ENCODE results near the gene ST6GALNAC1.
"Not testable (repeated sequence)": the region's sequence is repeated elsewhere in the genome, so short reads cannot be mapped to it uniquely, and the experiment has no call there.

Gene ST6GALNAC1

DNA sequence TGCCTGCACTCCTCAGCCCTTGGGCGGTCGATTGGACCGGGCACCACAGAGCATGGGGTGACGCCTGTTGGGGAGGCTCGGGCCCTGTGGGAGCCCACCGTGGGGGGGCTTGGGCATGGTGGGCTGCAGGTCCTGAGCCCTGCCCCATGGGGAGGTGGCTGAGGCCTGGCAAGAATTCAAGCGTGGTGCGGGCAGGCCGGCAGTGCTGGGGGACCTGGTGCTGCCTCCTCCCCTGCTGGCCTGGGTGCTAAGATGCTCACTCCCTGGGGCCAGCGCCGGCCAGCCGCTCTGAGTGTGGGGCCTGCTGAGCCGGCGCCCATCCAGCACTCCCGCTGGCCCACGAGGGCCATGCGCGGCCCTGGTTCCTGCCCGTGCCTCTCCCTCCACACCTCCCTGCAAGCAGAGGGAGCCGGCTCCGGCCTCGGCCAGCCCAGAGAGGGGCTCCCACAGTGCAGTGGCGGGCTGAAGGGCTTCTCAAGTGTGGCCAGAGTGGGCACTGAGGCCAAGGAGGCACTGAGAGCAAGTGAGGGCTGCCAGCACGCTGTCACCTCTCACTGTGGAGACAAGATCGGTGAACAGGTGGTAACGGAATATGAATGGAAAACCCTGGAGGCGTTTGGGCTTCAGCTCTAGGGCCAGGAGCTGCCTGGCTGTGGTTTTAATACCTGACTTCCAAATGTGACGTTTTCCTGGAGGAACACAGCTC is 28.5 kb downstream of the ST6GALNAC1 start:
- H3K27me3 Mint-ChIP-seq (ENCODE audit: low read depth) = peaks cover 9% of the 10 kb centered on the region
- H3K27ac Mint-ChIP-seq = no peak overlapping the region
- H3K4me3 Mint-ChIP-seq = no peak overlapping the region
- TF ChIP-seq, protein P1, sequence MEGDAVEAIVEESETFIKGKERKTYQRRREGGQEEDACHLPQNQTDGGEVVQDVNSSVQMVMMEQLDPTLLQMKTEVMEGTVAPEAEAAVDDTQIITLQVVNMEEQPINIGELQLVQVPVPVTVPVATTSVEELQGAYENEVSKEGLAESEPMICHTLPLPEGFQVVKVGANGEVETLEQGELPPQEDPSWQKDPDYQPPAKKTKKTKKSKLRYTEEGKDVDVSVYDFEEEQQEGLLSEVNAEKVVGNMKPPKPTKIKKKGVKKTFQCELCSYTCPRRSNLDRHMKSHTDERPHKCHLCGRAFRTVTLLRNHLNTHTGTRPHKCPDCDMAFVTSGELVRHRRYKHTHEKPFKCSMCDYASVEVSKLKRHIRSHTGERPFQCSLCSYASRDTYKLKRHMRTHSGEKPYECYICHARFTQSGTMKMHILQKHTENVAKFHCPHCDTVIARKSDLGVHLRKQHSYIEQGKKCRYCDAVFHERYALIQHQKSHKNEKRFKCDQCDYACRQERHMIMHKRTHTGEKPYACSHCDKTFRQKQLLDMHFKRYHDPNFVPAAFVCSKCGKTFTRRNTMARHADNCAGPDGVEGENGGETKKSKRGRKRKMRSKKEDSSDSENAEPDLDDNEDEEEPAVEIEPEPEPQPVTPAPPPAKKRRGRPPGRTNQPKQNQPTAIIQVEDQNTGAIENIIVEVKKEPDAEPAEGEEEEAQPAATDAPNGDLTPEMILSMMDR (IDR thresholded peaks at IDR 0.05; ENCODE audit: unreplicated experiment in 3 of 3) = no peak
- no peaks in the 10 kb centered on the region for H3K36me3 Mint-ChIP-seq (ENCODE audit: low read depth)
- H3K4me1 Mint-ChIP-seq = no peaks in the 10 kb centered on the region
- no peaks in the 10 kb centered on the region for H3K9me3 Mint-ChIP-seq

DNA sequence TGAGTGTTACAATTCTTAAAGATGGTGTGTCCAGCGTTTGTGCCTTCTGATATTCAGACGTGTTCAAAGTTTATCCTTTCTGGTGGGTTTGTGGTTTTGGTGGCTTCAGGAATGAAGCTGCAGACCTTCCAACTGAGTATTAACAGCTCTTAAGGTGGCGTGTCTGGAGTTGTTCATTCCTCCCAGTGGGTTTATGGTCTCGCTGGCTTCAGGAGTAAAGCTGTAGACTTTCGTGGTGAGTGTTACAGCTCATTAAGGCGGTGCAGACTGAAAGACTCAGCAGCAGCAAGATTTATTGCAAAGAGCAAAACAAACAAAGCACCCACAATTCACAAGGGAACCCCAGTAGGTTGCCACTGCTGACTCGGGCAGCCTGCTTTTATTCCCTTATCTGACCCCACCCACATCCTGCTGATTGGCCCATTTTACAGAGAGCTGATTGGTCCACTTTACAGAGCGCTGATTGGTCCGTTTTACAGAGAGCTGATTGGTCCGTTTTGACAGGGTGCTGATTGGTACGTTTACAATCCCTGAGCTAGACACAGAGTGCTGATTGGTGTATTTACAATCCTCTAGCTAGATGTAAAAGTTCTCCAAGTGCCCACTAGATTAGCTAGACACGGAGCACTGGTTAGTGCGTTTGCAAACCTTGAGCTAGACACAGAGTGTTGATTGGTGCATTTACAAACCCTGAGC is 29.3 kb downstream of the ST6GALNAC1 start:
- not testable (repeated sequence) for H3K4me1 Mint-ChIP-seq; H3K9me3 Mint-ChIP-seq; H3K4me3 Mint-ChIP-seq; H3K27me3 Mint-ChIP-seq (ENCODE audit: low read depth); H3K36me3 Mint-ChIP-seq (ENCODE audit: low read depth)
- peak overlapping the region in 1 of 3 experiments; percentile 80 for H3K27ac Mint-ChIP-seq

DNA sequence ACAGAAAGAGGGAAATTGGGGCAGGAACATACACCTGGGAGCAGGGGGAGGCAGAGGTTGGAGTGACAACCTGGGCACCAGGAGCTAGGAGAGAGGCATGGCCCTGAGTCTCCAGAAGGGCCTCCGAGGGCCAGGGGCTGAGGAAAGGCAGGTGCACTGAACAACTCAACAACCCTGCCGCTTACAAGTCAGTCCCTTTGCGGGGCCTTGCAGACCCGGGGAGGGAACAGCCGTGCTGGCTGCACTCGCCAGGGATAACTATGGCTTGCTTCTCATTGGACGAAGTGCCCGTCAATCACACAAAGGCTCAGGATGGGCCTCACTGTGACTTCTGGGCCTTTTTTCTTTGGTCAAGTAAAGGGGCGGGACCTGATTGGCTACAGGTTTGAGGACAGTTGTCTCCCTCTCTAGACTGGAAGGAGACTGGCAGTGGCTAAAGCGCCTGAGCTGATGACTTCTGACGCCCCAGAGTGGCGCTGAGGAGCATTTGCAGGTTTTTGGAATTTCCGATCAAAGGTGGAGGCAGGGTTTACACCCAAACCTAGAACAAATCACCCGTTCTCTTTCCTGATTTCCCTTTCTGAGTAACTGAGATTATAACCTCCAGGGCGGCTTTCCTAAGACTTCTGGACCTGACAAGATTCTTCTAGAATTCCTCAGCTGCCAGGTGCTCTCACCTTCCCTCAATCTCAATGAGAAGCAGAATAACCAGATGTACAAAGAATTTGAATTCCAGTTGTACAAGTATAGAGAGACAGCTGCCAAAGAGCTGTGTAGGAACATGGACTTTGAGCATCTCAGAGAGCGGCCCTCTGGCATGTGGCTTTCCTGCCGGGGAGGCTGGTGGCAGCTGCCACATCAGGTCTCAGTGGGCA is 30.3 kb downstream of the ST6GALNAC1 start:
- TF ChIP-seq, protein P1 (IDR thresholded peaks at IDR 0.05; ENCODE audit: unreplicated experiment in 3 of 3) = no peak
- Mint-ChIP-seq H3K36me3 (ENCODE audit: low read depth) (no peaks in the 10 kb centered on the region), H3K27ac (peak overlapping the region in 1 of 3 experiments; percentile 82)

DNA sequence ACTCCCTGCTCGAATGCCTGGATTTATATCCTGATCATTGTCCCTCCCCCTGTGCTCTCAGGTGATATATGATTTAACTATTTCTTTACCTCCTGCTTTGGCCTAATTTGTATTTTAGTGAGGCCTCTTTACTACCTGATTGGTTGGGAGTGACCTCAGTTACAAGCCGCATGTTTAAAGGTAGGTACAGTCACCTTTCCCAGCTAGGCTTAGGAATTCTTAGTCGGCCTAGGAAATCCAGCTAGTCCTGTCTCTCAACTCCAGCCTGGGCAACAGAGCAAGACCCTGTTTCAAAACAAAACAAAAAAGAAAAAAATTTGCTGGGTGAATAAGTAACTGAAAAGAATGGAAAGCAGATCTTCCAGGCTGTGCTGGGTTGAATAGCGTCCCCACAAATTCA is 31.1 kb downstream of the ST6GALNAC1 start:
- H3K27ac Mint-ChIP-seq = peak overlapping the region in 1 of 3 experiments; percentile 82
- H3K27me3 Mint-ChIP-seq (ENCODE audit: low read depth) = peaks cover 9% of the 10 kb centered on the region
- no peaks in the 10 kb centered on the region for H3K9me3 Mint-ChIP-seq
- H3K4me1 Mint-ChIP-seq = no peaks in the 10 kb centered on the region
- TF ChIP-seq, protein P1 (IDR thresholded peaks at IDR 0.05; ENCODE audit: unreplicated experiment in 3 of 3) = no peak
- H3K4me3 Mint-ChIP-seq = no peak overlapping the region
- H3K36me3 Mint-ChIP-seq (ENCODE audit: low read depth) = no peaks in the 10 kb centered on the region

More for the DNA sequence above, 30.3 kb downstream of the ST6GALNAC1 start:
- Mint-ChIP-seq H3K27me3 (ENCODE audit: low read depth) (peaks cover 9% of the 10 kb centered on the region), H3K9me3 (no peaks in the 10 kb centered on the region), H3K4me1 (no peaks in the 10 kb centered on the region), H3K4me3 (no peak overlapping the region)

DNA sequence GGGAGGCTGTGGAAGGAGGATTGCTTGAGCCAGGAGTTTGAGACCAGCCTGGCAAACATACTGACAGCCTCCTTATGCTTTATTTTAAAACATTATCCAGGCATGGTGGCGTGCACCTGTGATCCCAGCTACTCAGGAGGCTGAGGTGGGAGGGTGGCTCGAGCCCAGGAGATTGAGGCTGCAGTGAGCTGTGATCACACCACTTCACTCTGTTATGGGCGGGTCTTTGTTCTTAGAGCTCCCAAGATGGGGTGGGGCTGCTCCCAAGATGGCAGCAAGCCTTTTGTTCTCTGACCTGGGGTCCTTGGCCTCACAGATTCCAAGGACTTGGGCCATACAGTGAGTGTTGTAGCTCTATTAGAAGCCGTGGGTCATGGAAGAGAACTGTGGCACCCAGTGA is 31.8 kb downstream of the ST6GALNAC1 start:
- peak overlapping the region in 1 of 3 experiments; percentile 82 for H3K27ac Mint-ChIP-seq
- H3K4me1 Mint-ChIP-seq = no peaks in the 10 kb centered on the region
- no peaks in the 10 kb centered on the region for H3K9me3 Mint-ChIP-seq
- TF ChIP-seq, protein P1 (IDR thresholded peaks at IDR 0.05; ENCODE audit: unreplicated experiment in 3 of 3) = no peak
- no peaks in the 10 kb centered on the region for H3K36me3 Mint-ChIP-seq (ENCODE audit: low read depth)
- no peak overlapping the region for H3K4me3 Mint-ChIP-seq
- H3K27me3 Mint-ChIP-seq (ENCODE audit: low read depth) = peaks cover 6% of the 10 kb centered on the region

DNA sequence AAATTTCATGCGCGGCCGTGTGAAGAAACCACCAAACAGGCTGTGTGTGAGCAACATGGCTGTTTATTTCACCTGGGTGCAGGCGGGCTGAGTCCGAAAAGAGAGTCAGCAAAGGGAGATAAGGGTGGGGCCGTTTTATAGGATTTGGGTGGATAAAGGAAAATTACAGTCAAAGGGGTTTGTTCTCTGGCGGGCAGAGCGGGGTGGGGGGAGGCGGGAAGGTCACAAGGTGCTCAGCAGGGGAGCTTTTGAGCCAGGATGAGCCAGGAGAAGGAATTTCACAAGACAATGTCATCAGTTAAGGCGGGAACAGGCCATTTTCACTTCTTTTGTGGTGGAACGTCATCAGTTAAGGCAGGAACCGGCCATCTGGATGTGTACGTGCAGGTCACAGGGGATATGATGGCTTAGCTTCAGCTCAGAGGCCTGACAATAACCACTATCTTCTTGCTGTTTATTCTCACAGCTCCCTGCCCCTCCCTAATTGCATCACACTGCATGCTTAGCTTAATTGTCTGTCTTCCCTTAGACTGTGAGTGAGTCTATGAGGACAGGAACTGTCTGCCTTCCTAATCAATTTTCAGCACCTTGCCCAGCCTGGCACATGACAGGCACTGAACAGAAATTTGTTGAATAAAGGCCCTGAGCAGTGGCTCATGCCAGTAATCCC is 32.3 kb downstream of the ST6GALNAC1 start:
- not testable (repeated sequence) for H3K9me3 Mint-ChIP-seq; H3K27me3 Mint-ChIP-seq (ENCODE audit: low read depth); H3K4me1 Mint-ChIP-seq; H3K4me3 Mint-ChIP-seq; H3K36me3 Mint-ChIP-seq (ENCODE audit: low read depth); H3K27ac Mint-ChIP-seq

DNA sequence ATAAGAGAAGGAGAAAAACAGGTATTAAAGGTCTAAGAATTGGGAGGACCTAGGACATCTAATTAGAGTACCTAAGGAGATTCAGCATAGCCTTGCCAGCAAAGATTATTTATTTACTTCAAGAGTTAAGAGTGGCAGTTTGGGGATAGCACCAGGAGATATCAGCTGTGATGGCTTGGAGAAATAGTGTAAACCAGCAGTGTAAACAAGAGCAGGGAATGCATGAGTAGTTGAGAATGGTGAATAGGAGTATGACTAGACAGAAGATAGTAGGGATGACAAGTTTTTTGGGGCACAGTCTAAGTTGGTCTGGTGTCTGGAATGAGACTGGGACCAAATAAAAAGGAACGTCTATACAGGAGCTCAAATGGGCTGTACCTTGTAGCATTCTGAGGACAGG is 36.9 kb downstream of the ST6GALNAC1 start:
- not testable (repeated sequence) for H3K36me3 Mint-ChIP-seq (ENCODE audit: low read depth); H3K27ac Mint-ChIP-seq

More for the DNA sequence above, 36.9 kb downstream of the ST6GALNAC1 start:
- H3K27me3 Mint-ChIP-seq (ENCODE audit: low read depth); H3K4me1 Mint-ChIP-seq; H3K4me3 Mint-ChIP-seq; H3K9me3 Mint-ChIP-seq: not testable (repeated sequence)
